ENCODE data around the gene MAPKAPK2.

The MAPKAPK2 gene

DNA sequence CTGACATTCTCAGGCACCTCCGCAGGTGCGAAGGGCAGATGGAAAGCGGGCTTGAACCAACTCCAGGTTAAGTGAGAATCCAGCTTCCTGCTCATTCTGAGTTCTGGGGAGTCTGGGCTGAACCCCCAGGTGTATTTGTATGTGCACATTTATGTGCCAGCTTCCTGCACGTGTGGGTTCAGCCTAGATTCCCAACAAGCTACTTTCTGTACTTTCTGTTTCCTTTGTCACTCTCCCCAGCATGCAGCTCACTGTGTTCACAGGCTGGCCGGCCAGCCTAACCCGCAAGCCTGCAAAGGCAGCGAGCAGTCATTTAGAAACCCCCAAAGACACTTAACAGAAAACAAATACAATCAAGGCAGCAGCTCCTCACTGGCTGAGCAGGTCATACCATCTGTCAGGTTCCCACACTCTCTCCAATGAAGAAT, 84.6 kb downstream of the MAPKAPK2 start:
- no peak overlapping the region for H2AK5ac ChIP-seq (ENCODE audit: low read length)
- H3K79me2 ChIP-seq (ENCODE audit: control insufficient read depth, insufficient read depth, low read length), result no peaks in the 10 kb centered on the region
- H3K9ac ChIP-seq (ENCODE audit: low read length), result no peak overlapping the region
- no peak overlapping the region for H3K4ac ChIP-seq (ENCODE audit: low read depth, low read length)
- no peaks in the 10 kb centered on the region for H3K36me3 ChIP-seq (ENCODE audit: control insufficient read depth, insufficient read depth, low read length)
- H2BK15ac ChIP-seq (replicated peaks; ENCODE audit: low read depth), result no peak overlapping the region
- DNase-seq, result no peak
- no peak overlapping the region for H3K18ac ChIP-seq (ENCODE audit: low read length)
- H3K4me1 ChIP-seq (ENCODE audit: control insufficient read depth, low read depth, low read length), result peaks cover 4% of the 10 kb centered on the region
- H3K23ac ChIP-seq (ENCODE audit: low read length), result no peak overlapping the region
- H3K4me3 ChIP-seq (ENCODE audit: low read length), result no peak overlapping the region
- H3K27me3 ChIP-seq (ENCODE audit: insufficient read depth, low read length, poor library complexity), result no peaks in the 10 kb centered on the region
- no peak overlapping the region for H2BK5ac ChIP-seq (ENCODE audit: low read length)
- H2BK120ac ChIP-seq (ENCODE audit: low read depth, low read length), result no peak overlapping the region
- H3K79me1 ChIP-seq (ENCODE audit: low read length), result no peaks in the 10 kb centered on the region
- no peak overlapping the region for H3K27ac ChIP-seq (ENCODE audit: low read depth, low read length)
- H3K4me2 ChIP-seq (ENCODE audit: low read length), result no peak overlapping the region
- H4K8ac ChIP-seq (ENCODE audit: low read depth, low read length), result no peak overlapping the region
- no CpG with 5 or more reads among the region's 7 CpGs for WGBS (ENCODE audit: extremely low coverage, insufficient coverage, low lambda C conversion rate)
- H3K56ac ChIP-seq (ENCODE audit: low read length), result no peak overlapping the region
- no peak overlapping the region for H4K5ac ChIP-seq (ENCODE audit: low read length)

DNA sequence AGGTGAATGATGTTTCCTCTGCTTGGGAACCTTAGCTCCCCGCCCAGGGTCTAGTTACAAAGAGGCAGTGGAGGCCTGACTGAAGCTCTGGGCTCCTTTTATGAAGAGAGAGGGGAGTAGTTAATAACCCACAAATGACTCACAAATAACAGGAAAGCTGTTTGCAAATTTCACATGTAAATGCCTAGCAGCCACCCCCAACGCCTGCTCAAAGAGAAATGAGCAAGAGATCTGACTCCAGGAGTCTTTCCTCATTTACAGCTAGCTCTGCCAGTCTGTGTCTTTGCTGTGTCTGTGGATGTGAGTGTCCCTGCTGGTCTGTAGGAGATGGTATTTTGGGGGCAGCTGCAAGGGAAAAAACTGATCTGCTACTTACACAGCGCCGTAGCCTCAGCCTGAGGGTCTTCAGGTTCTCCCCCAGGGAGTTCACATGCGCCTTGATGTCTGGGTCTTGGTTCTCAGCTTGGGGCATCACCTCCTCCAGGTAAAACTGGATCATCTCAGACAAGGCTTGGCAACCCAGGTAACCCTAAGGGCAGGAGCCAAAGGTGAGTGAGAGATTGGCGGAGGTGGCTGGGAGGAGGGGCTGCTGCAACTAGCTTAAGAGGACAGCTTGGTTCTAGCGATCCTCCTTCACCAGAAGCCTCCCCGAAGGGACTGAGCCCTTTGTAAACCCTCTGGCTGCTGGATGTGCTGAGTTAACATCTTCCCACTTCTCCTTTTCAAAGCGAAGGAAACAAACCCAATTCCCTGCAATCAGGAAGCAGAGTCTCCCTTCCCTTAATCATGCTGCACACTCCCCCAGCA, 86.0 kb downstream of the MAPKAPK2 start, which contains the start of gene IL19:
TSS of gene IL19 (plus strand) at position 243 of the 807 bp plus-strand sequence. CDS start 65,890 bp downstream, outside the sequence.
- no peak within 1 kb of the TSS for H3K18ac ChIP-seq (ENCODE audit: low read length)
- no peaks in the 10 kb centered on the region for H3K27me3 ChIP-seq (ENCODE audit: insufficient read depth, low read length, poor library complexity)
- no peak within 1 kb of the TSS for H4K5ac ChIP-seq (ENCODE audit: low read length)
- no peak within 1 kb of the TSS for H3K56ac ChIP-seq (ENCODE audit: low read length)
- WGBS (ENCODE audit: extremely low coverage, insufficient coverage, low lambda C conversion rate), result no CpG with 5 or more reads among the region's 9 CpGs
- no peak within 1 kb of the TSS for H3K23ac ChIP-seq (ENCODE audit: low read length)
- no peaks in the 10 kb centered on the region for H3K79me1 ChIP-seq (ENCODE audit: low read length)
- H3K9ac ChIP-seq (ENCODE audit: low read length), result no peak within 1 kb of the TSS
- no peak within 1 kb of the TSS for H3K4me3 ChIP-seq (ENCODE audit: low read length)
- no peaks in the 10 kb centered on the region for H3K79me2 ChIP-seq (ENCODE audit: control insufficient read depth, insufficient read depth, low read length)
- H3K4ac ChIP-seq (ENCODE audit: low read depth, low read length), result no peak within 1 kb of the TSS
- no peak within 1 kb of the TSS for H4K8ac ChIP-seq (ENCODE audit: low read depth, low read length)
- peaks cover 4% of the 10 kb centered on the region for H3K4me1 ChIP-seq (ENCODE audit: control insufficient read depth, low read depth, low read length)
- H2AK5ac ChIP-seq (ENCODE audit: low read length), result no peak within 1 kb of the TSS
- no peak within 1 kb of the TSS for H3K27ac ChIP-seq (ENCODE audit: low read depth, low read length)
- DNase-seq, result peak; percentile 23
- H2BK5ac ChIP-seq (ENCODE audit: low read length), result no peak within 1 kb of the TSS
- H2BK15ac ChIP-seq (replicated peaks; ENCODE audit: low read depth), result no peak within 1 kb of the TSS
- no peaks in the 10 kb centered on the region for H3K36me3 ChIP-seq (ENCODE audit: control insufficient read depth, insufficient read depth, low read length)
- no peak within 1 kb of the TSS for H3K4me2 ChIP-seq (ENCODE audit: low read length)
- H2BK120ac ChIP-seq (ENCODE audit: low read depth, low read length), result no peak within 1 kb of the TSS

DNA sequence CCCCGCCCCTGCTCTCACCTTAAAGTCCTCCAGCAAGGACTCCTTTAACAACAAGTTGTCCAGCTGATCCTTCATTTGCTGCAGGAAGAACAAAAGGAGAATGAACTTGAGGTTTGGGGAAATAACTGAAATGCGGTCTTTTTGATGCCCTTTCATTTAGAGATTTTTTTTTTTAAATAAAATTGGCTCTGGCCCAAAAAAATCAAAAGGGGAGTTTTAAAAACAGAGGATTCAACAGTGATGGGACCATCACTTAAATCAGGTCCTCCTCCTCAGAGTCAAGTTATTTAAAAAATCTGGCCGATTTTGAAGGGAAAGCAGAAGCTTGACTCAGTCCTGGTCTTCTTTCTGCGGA, 86.6 kb downstream of the MAPKAPK2 start:
- H3K27me3 ChIP-seq (ENCODE audit: insufficient read depth, low read length, poor library complexity), result no peaks in the 10 kb centered on the region
- H3K4me1 ChIP-seq (ENCODE audit: control insufficient read depth, low read depth, low read length), result peaks cover 4% of the 10 kb centered on the region
- no peak overlapping the region for H3K27ac ChIP-seq (ENCODE audit: low read depth, low read length)
- no peak overlapping the region for H4K5ac ChIP-seq (ENCODE audit: low read length)
- H2BK120ac ChIP-seq (ENCODE audit: low read depth, low read length), result no peak overlapping the region
- no peak overlapping the region for H2BK15ac ChIP-seq (replicated peaks; ENCODE audit: low read depth)
- H3K79me1 ChIP-seq (ENCODE audit: low read length), result no peaks in the 10 kb centered on the region
- DNase-seq, result no peak
- H3K56ac ChIP-seq (ENCODE audit: low read length), result no peak overlapping the region
- no peak overlapping the region for H3K4me3 ChIP-seq (ENCODE audit: low read length)
- no peak overlapping the region for H3K18ac ChIP-seq (ENCODE audit: low read length)
- no peak overlapping the region for H3K4me2 ChIP-seq (ENCODE audit: low read length)
- no peak overlapping the region for H3K23ac ChIP-seq (ENCODE audit: low read length)
- H3K79me2 ChIP-seq (ENCODE audit: control insufficient read depth, insufficient read depth, low read length), result no peaks in the 10 kb centered on the region
- H2AK5ac ChIP-seq (ENCODE audit: low read length), result no peak overlapping the region
- H3K36me3 ChIP-seq (ENCODE audit: control insufficient read depth, insufficient read depth, low read length), result no peaks in the 10 kb centered on the region
- H4K8ac ChIP-seq (ENCODE audit: low read depth, low read length), result no peak overlapping the region
- no CpG with 5 or more reads among the region's 4 CpGs for WGBS (ENCODE audit: extremely low coverage, insufficient coverage, low lambda C conversion rate)
- no peak overlapping the region for H3K4ac ChIP-seq (ENCODE audit: low read depth, low read length)
- no peak overlapping the region for H3K9ac ChIP-seq (ENCODE audit: low read length)
- H2BK5ac ChIP-seq (ENCODE audit: low read length), result no peak overlapping the region

DNA sequence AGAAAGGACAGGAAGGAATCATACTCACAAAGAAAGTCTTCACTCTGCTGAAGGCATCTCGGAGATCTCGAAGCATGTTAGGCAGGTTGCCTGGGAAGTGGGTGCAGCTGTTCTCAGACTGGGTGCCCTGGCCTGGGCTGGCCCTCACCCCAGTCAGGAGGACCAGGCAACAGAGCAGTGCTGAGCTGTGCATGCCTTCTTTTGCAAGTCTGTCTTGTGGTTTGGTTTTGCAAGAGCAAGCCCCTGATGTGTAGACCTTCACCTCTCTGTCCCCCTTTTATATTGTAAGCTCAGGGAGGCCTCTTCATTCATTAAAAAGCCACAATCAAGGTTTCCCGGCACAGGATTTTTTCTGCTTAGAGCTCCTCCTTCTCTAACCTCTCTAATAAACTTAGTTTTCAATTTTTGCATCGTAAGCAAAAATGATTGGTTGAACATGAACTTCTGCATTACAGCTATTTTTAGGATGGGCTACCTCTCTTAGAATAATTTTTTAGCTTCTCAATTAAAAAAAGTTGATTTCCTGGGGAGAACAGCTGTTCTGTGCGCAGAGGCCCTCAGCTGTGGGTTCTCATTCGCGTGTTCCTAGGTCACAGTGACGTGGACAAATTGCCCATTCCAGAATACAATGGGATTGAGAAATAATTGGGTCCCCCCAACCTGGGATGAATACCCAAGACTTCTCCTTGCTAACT, 87.7 kb downstream of the MAPKAPK2 start, which contains the start of gene IL10:
TSS of gene IL10 (minus strand) at position 252 of the 695 bp plus-strand sequence. CDS start at position 193, 59 bp downstream.
- Histone ChIP-seq H2BK5ac (ENCODE audit: low read length) (no peak within 1 kb of the TSS), H3K18ac (ENCODE audit: low read length) (no peak within 1 kb of the TSS), H3K23ac (ENCODE audit: low read length) (no peak within 1 kb of the TSS), H3K36me3 (ENCODE audit: control insufficient read depth, insufficient read depth, low read length) (no peaks in the 10 kb centered on the region), H3K27me3 (ENCODE audit: insufficient read depth, low read length, poor library complexity) (no peaks in the 10 kb centered on the region), H3K4me2 (ENCODE audit: low read length) (no peak within 1 kb of the TSS), H3K4me1 (ENCODE audit: control insufficient read depth, low read depth, low read length) (no peaks in the 10 kb centered on the region), H3K9ac (ENCODE audit: low read length) (no peak within 1 kb of the TSS), H4K5ac (ENCODE audit: low read length) (no peak within 1 kb of the TSS), H2BK120ac (ENCODE audit: low read depth, low read length) (no peak within 1 kb of the TSS), H3K79me1 (ENCODE audit: low read length) (no peaks in the 10 kb centered on the region), H3K27ac (ENCODE audit: low read depth, low read length) (no peak within 1 kb of the TSS), H3K56ac (ENCODE audit: low read length) (no peak within 1 kb of the TSS), H4K8ac (ENCODE audit: low read depth, low read length) (no peak within 1 kb of the TSS), H3K4me3 (ENCODE audit: low read length) (no peak within 1 kb of the TSS), H3K79me2 (ENCODE audit: control insufficient read depth, insufficient read depth, low read length) (no peaks in the 10 kb centered on the region), H2AK5ac (ENCODE audit: low read length) (no peak within 1 kb of the TSS), H3K4ac (ENCODE audit: low read depth, low read length) (no peak within 1 kb of the TSS), H2BK15ac (replicated peaks; ENCODE audit: low read depth) (no peak within 1 kb of the TSS)
- no CpG with 5 or more reads among the region's 8 CpGs for WGBS (ENCODE audit: extremely low coverage, insufficient coverage, low lambda C conversion rate)
- no peak for DNase-seq

DNA sequence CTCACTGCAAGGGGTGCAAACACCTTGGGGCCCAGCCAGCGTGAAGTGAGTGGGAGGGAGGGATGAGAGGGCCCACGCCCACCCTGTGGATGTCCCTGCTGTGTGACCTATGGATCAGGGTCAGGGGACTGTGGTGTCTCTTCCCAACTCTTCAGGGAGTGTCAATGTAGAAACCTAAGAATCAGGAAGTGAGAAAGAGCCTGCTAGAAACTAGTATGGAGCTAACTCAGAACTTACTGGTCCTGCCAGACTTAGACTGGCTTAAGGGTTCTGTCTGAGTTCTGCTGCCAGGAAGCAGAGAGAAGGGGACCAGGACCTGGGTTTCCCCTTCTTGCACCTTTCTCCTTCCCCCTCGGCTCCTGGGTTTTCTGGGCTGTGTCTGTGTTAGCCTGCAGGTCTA, 89.4 kb downstream of the MAPKAPK2 start:
- Histone ChIP-seq H3K4me3 (ENCODE audit: low read length) (no peak overlapping the region), H3K27ac (ENCODE audit: low read depth, low read length) (no peak overlapping the region), H3K23ac (ENCODE audit: low read length) (no peak overlapping the region), H2BK5ac (ENCODE audit: low read length) (no peak overlapping the region), H4K5ac (ENCODE audit: low read length) (no peak overlapping the region), H3K4ac (ENCODE audit: low read depth, low read length) (no peak overlapping the region), H3K4me2 (ENCODE audit: low read length) (no peak overlapping the region), H3K18ac (ENCODE audit: low read length) (no peak overlapping the region), H3K36me3 (ENCODE audit: control insufficient read depth, insufficient read depth, low read length) (no peaks in the 10 kb centered on the region), H2BK120ac (ENCODE audit: low read depth, low read length) (no peak overlapping the region), H3K56ac (ENCODE audit: low read length) (no peak overlapping the region), H3K4me1 (ENCODE audit: control insufficient read depth, low read depth, low read length) (no peaks in the 10 kb centered on the region), H3K27me3 (ENCODE audit: insufficient read depth, low read length, poor library complexity) (no peaks in the 10 kb centered on the region), H3K79me2 (ENCODE audit: control insufficient read depth, insufficient read depth, low read length) (no peaks in the 10 kb centered on the region), H3K9ac (ENCODE audit: low read length) (no peak overlapping the region), H4K8ac (ENCODE audit: low read depth, low read length) (no peak overlapping the region), H3K79me1 (ENCODE audit: low read length) (no peaks in the 10 kb centered on the region), H2BK15ac (replicated peaks; ENCODE audit: low read depth) (no peak overlapping the region), H2AK5ac (ENCODE audit: low read length) (no peak overlapping the region)
- WGBS (ENCODE audit: extremely low coverage, insufficient coverage, low lambda C conversion rate), result no CpG with 5 or more reads among the region's 3 CpGs
- DNase-seq, result no peak

All from mesendoderm (in vitro differentiated cells).